Spleen (tissue), 7 donors: ENCODE measurements around the gene DDOST.

ENCODE experiments used
- CTCF ChIP-seq, 11 experiments: fragments of 200-600 bp in 7 of 11; fragments of 450-650 bp in 4 of 11; sonication (generic) in 4 of 11; IDR thresholded peaks in 8 of 11; conservative IDR thresholded peaks in 3 of 11; 1 replicate in 7 of 11; 2 replicates in 4 of 11; pipeline versions ENCODE4 v1.4.0 to v1.8.0; 2016 to 2021; ENCODE audit warnings: antibody characterized with exemption in 11 of 11, inconsistent platforms in 4 of 11, mild to moderate bottlenecking in 1 of 11
- POLR2A ChIP-seq, 3 donors: fragments of 450-650 bp; IDR thresholded peaks; one replicate each; pipeline ENCODE4 v1.5.1; 2017; ENCODE audit warnings: antibody characterized with exemption in 3 of 3, mild to moderate bottlenecking in 1 of 3
- POLR2AphosphoS5 ChIP-seq, 3 donors: sonication (generic); formaldehyde crosslinking; IDR thresholded peaks; one replicate each; pipeline ENCODE4 v1.5.1; 2017; ENCODE audit warnings: antibody characterized with exemption in 3 of 3
- donor health status: DM: no; HTN: no; CAD: no; lungs with moderate emphysema.
- donor health status: DM: no; HTN: no; CAD: no.
- donor health status: DM: no; HTN: no; CAD: no.

GRCh38 chr1:20705203-20705755 is 44.1 kb upstream of the DDOST start:
- no peak for TF ChIP-seq CTCF (IDR thresholded peaks at IDR 0.05 in 8 of 11, conservative IDR thresholded peaks at IDR 0.05 in 3 of 11)
- TF ChIP-seq POLR2A (IDR thresholded peaks at IDR 0.05): no peak
- no peak for TF ChIP-seq POLR2AphosphoS5 (IDR thresholded peaks at IDR 0.05)
